Gastrocnemius medialis (tissue), 4 donors: ENCODE measurements around the gene FAM83C.

Source experiments
- POLR2A ChIP-seq, 2 donors: fragments of 450-650 bp; IDR thresholded peaks; one replicate each; pipeline ENCODE4 v1.6.1; 2017; ENCODE audit warnings: antibody characterized with exemption in 2 of 2, mild to moderate bottlenecking in 2 of 2, moderate library complexity in 2 of 2
- TF ChIP-seq, protein P1 (sequence below), 5 experiments: fragments of 450-650 bp in 3 of 5; fragments of 200-600 bp in 2 of 5; sonication (generic) in 2 of 5; IDR thresholded peaks in 4 of 5; conservative IDR thresholded peaks in 1 of 5; 1 replicate in 4 of 5; 2 replicates in 1 of 5; pipeline ENCODE4 v1.5.1; 2016 to 2019; ENCODE audit warnings: antibody characterized with exemption in 5 of 5, mild to moderate bottlenecking in 3 of 5, moderate library complexity in 3 of 5

DNA sequence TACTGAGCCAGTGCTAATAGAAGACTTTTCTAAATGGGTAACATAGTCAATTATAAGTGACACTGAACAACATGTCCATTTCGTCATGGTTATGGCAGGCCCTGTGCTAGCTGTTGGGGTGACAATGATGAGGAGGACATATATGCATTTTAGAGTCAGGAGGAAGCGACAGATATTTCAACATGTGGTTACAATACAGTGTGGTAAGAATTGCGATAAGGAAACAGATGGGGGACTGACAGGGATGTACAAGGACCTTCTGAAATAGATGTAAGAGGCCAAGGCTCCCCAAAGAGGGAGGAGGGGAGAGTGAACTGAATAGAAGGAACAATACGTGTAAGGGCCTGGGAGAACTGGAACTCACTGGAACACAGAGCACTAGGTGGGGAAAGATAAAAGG lies 54.1 kb downstream of the FAM83C start:
- TF ChIP-seq, protein P1, sequence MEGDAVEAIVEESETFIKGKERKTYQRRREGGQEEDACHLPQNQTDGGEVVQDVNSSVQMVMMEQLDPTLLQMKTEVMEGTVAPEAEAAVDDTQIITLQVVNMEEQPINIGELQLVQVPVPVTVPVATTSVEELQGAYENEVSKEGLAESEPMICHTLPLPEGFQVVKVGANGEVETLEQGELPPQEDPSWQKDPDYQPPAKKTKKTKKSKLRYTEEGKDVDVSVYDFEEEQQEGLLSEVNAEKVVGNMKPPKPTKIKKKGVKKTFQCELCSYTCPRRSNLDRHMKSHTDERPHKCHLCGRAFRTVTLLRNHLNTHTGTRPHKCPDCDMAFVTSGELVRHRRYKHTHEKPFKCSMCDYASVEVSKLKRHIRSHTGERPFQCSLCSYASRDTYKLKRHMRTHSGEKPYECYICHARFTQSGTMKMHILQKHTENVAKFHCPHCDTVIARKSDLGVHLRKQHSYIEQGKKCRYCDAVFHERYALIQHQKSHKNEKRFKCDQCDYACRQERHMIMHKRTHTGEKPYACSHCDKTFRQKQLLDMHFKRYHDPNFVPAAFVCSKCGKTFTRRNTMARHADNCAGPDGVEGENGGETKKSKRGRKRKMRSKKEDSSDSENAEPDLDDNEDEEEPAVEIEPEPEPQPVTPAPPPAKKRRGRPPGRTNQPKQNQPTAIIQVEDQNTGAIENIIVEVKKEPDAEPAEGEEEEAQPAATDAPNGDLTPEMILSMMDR (IDR thresholded peaks at IDR 0.05 in 4 of 5, conservative IDR thresholded peaks at IDR 0.05 in 1 of 5) = no peak
- no peak for TF ChIP-seq POLR2A (IDR thresholded peaks at IDR 0.05)
